GM23248 (cell line): Measurements from ENCODE around the gene SNTA1.

ENCODE experiments used
- EZH2 ChIP-seq: fragments of 200-600 bp; sonication (generic); IDR thresholded peaks from 2 replicates; pipeline ENCODE4 v1.6.1; 2018; ENCODE audit warnings: antibody characterized with exemption, mild to moderate bottlenecking; ENCODE audit not compliant: insufficient read depth, poor library complexity, severe bottlenecking
- EZH2phosphoT487 ChIP-seq: fragments of 200-600 bp; sonication (generic); IDR thresholded peaks from 2 replicates; pipeline ENCODE4 v1.6.1; 2018; ENCODE audit warnings: antibody characterized with exemption, moderate library complexity, mild to moderate bottlenecking, low read depth; ENCODE audit not compliant: insufficient read depth

GRCh38 chr20:33433465-33434234 is 9.9 kb downstream of the SNTA1 start:
- TF ChIP-seq EZH2: no peak
- no peak for TF ChIP-seq EZH2phosphoT487
